Activated T-helper 17 cell treated with anti-CD3 and anti-CD28 coated beads, Interleukin-2, amount 50 U/mL, for 72 hours (primary cell): Measurements from ENCODE around the gene MLLT11. TPM values are rescaled to one million over a fixed set of nuclear protein-coding genes. Genes with fewer than 3 reads are reported as not detected.
A peak's percentile ranks its signal among the peaks of the same experiment; 100 is the strongest.
"Not testable (repeated sequence)": the region's sequence is repeated elsewhere in the genome, so short reads cannot be mapped to it uniquely, and the experiment has no call there.

Experiments used
- ATAC-seq: fragments of 150-1000 bp; cut with Tn5 transposase; replicated peaks from 2 replicates; pipeline ENCODE4 v1.10.0; 2021; ENCODE audit warnings: mild to moderate bottlenecking, moderate library complexity
- H3K27ac Mint-ChIP-seq: one replicate; pipeline ENCODE4 v1.8.0; 2022; ENCODE audit warnings: mixed read lengths
- H3K27me3 Mint-ChIP-seq: one replicate; pipeline ENCODE4 v1.8.0; 2022; ENCODE audit warnings: mixed read lengths
- H3K36me3 Mint-ChIP-seq: one replicate; pipeline ENCODE4 v1.8.0; 2022; ENCODE audit warnings: low read depth, mild to moderate bottlenecking, mixed read lengths
- H3K4me1 Mint-ChIP-seq: one replicate; pipeline ENCODE4 v1.8.0; 2022; ENCODE audit warnings: mixed read lengths
- H3K4me3 Mint-ChIP-seq: one replicate; pipeline ENCODE4 v1.8.0; 2022; ENCODE audit warnings: mild to moderate bottlenecking, mixed read lengths
- H3K9me3 Mint-ChIP-seq: one replicate; pipeline ENCODE4 v1.8.0; 2022; ENCODE audit warnings: mixed read lengths
- total RNA-seq, 2 donors: library from RNA; stranded (reverse); gene quantifications; one replicate each; pipeline ENCODE4 v1.2.3, GENCODE V29; 2022

MLLT11 gene
- total RNA-seq, 2 donors from 2014 or later, result 1.7 to 4.0 TPM

DNA sequence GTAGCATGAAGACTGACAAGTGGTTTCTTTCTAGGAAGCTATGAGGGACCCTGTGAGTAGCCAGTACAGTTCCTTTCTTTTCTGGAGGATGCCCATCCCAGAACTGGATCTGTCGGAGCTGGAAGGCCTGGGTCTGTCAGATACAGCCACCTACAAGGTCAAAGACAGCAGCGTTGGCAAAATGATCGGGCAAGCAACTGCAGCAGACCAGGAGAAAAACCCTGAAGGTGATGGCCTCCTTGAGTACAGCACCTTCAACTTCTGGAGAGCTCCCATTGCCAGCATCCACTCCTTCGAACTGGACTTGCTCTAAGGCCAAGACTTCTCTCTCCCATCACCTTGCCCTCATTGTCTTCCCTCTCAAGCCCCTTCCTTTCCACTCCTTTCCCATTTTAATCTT, 7.0 kb downstream of the MLLT11 start:
- no peaks in the 10 kb centered on the region for H3K9me3 Mint-ChIP-seq
- H3K4me1 Mint-ChIP-seq, result peaks cover 5% of the 10 kb centered on the region
- peaks cover 15% of the 10 kb centered on the region for H3K36me3 Mint-ChIP-seq
- peak overlapping the region; percentile 47 for H3K27ac Mint-ChIP-seq
- ATAC-seq, result no peak
- H3K4me3 Mint-ChIP-seq, result no peak overlapping the region
- no peaks in the 10 kb centered on the region for H3K27me3 Mint-ChIP-seq

GRCh38 chr1:151069103-151069486, 8.9 kb downstream of the MLLT11 start:
- Mint-ChIP-seq H3K36me3 (peaks cover 20% of the 10 kb centered on the region), H3K4me3 (peak overlapping the region; percentile 98), H3K27ac (peak overlapping the region; percentile 62), H3K9me3 (no peaks in the 10 kb centered on the region), H3K4me1 (no peaks in the 10 kb centered on the region), H3K27me3 (no peaks in the 10 kb centered on the region)
- ATAC-seq, result no peak

- peak; percentile 91 for ATAC-seq
- H3K4me3 Mint-ChIP-seq, result peak within 1 kb of the TSS; percentile 98
- H3K27ac Mint-ChIP-seq, result peak within 1 kb of the TSS; percentile 100
- H3K9me3 Mint-ChIP-seq, result no peaks in the 10 kb centered on the region
- peaks cover 20% of the 10 kb centered on the region for H3K36me3 Mint-ChIP-seq
- H3K27me3 Mint-ChIP-seq, result no peaks in the 10 kb centered on the region
- no peaks in the 10 kb centered on the region for H3K4me1 Mint-ChIP-seq
Observed at GRCh38 chr1:151070474-151071276, 10.5 kb downstream of the MLLT11 start, which contains the start of gene GABPB2. Gene GABPB2, plus strand, starts transcription at chr1:151070761. Its CDS starts 17,429 bp downstream, at chr1:151088190.

- H3K4me3 Mint-ChIP-seq, result peak overlapping the region; percentile 98
Observed at GRCh38 chr1:151072224-151072623, 12.0 kb downstream of the MLLT11 start.

DNA sequence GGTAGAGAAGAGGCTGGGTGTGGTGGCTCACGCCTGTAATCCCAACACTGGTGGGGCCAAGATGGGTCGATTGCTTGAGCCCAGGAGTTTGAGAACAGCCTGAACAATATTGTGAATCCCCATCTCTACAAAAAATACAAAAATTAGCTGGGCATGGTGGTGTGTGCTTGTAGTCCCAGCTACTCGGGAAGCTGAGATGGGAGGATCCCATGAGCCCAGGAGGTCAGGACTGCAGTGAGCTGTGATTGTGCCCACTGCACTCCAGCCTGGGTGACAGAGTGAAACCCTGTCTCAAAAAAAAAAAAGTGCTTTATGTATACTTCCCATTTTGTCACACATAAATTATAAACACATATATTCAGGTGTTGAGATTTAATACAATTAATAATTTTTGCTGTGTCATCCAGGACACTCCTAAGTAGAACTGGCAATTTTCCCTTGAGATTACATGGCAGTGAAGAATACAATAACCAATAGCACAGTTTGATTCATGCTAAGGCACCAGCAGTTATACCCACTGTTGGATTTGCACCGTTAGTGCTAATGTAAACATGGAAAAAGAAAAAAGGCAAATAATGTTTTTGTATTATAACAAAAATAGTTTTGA, 25.9 kb downstream of the MLLT11 start:
- Mint-ChIP-seq H3K4me3 (no peak overlapping the region), H3K4me1 (no peaks in the 10 kb centered on the region), H3K36me3 (no peaks in the 10 kb centered on the region), H3K27ac (no peak overlapping the region), H3K27me3 (no peaks in the 10 kb centered on the region), H3K9me3 (no peaks in the 10 kb centered on the region)
- ATAC-seq, result no peak

More at GRCh38 chr1:151072224-151072623, 12.0 kb downstream of the MLLT11 start:
- Mint-ChIP-seq H3K4me1 (no peaks in the 10 kb centered on the region), H3K27ac (peak overlapping the region; percentile 100), H3K9me3 (no peaks in the 10 kb centered on the region), H3K27me3 (no peaks in the 10 kb centered on the region), H3K36me3 (peaks cover 20% of the 10 kb centered on the region)
- ATAC-seq, result no peak

GRCh38 chr1:151097426-151097825, 37.2 kb downstream of the MLLT11 start:
- H3K4me3 Mint-ChIP-seq, ATAC-seq, H3K27me3 Mint-ChIP-seq, H3K36me3 Mint-ChIP-seq, H3K4me1 Mint-ChIP-seq, H3K27ac Mint-ChIP-seq, H3K9me3 Mint-ChIP-seq: not testable (repeated sequence)

DNA sequence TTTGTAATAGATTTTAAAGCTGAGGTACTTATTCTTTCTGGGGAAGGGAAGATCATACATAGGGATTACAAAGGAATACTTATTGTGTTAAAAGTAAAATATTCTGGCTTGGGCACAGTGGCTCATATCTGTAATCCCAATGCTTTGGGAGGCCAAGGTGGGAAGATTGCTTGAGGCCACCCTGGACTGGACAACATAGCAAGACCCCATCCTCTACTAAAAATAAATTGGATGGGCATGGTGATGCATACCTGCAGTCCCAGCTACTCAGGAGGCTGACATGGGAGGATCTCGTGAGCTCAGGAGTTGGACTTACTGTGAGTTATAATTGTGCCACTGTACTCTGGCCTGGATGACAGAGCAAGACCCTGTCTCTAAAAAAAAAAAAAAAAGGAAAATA, 37.9 kb downstream of the MLLT11 start:
- ATAC-seq, result no peak
- Mint-ChIP-seq H3K27ac (no peak overlapping the region), H3K4me1 (no peaks in the 10 kb centered on the region), H3K36me3 (no peaks in the 10 kb centered on the region), H3K4me3 (no peak overlapping the region), H3K27me3 (no peaks in the 10 kb centered on the region), H3K9me3 (no peaks in the 10 kb centered on the region)

- no peaks in the 10 kb centered on the region for H3K9me3 Mint-ChIP-seq
- H3K36me3 Mint-ChIP-seq, result peaks cover 15% of the 10 kb centered on the region
- ATAC-seq, result no peak
- H3K4me1 Mint-ChIP-seq, result no peaks in the 10 kb centered on the region
- no peak overlapping the region for H3K4me3 Mint-ChIP-seq
- no peaks in the 10 kb centered on the region for H3K27me3 Mint-ChIP-seq
- H3K27ac Mint-ChIP-seq, result no peak overlapping the region
Observed at GRCh38 chr1:151104630-151105029, 44.4 kb downstream of the MLLT11 start.

- H3K9me3 Mint-ChIP-seq, result no peaks in the 10 kb centered on the region
- peaks cover 15% of the 10 kb centered on the region for H3K36me3 Mint-ChIP-seq
- no peak for ATAC-seq
- H3K27ac Mint-ChIP-seq, result no peak overlapping the region
- H3K4me1 Mint-ChIP-seq, result no peaks in the 10 kb centered on the region
- no peaks in the 10 kb centered on the region for H3K27me3 Mint-ChIP-seq
- H3K4me3 Mint-ChIP-seq, result no peak overlapping the region
Observed at GRCh38 chr1:151106894-151107293, 46.7 kb downstream of the MLLT11 start.

GRCh38 chr1:151108331-151108730, 48.1 kb downstream of the MLLT11 start:
- H3K36me3 Mint-ChIP-seq, result peaks cover 15% of the 10 kb centered on the region
- no peaks in the 10 kb centered on the region for H3K4me1 Mint-ChIP-seq
- no peak overlapping the region for H3K27ac Mint-ChIP-seq
- no peaks in the 10 kb centered on the region for H3K27me3 Mint-ChIP-seq
- no peak for ATAC-seq
- H3K4me3 Mint-ChIP-seq, result no peak overlapping the region
- no peaks in the 10 kb centered on the region for H3K9me3 Mint-ChIP-seq

DNA sequence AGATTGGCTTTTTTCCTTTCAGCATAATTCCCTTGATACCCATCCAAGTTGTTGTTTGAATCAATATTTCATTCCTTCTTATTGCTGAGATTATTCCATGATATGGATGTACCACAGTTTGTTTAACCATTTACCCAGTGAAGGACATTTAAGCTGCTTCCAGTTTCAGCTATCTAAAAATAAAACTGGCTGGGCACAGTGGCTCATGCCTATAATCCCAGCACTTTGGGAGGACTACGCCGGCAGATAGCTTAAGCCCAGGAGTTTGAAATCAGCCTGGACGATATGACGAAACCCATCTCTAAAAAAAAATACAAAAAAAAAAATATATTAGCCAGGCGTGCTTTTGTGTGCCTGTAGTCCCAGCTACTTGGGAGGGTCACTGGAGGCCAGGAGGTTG, 53.7 kb downstream of the MLLT11 start:
- Mint-ChIP-seq H3K4me1 (no peaks in the 10 kb centered on the region), H3K27me3 (no peaks in the 10 kb centered on the region), H3K4me3 (no peak overlapping the region), H3K9me3 (no peaks in the 10 kb centered on the region), H3K27ac (no peak overlapping the region), H3K36me3 (no peaks in the 10 kb centered on the region)
- ATAC-seq, result no peak

Other genes with a start within 250 kb of the MLLT11 start
- 10 to 100 TPM; 28.4 to 50.4 TPM for gene ARNT, start 183.8 kb upstream of the MLLT11 start, total RNA-seq
- gene CTXND2, start 173.3 kb upstream of the MLLT11 start, total RNA-seq, result not detected
- gene SETDB1, start 134.0 kb upstream of the MLLT11 start, total RNA-seq, result 10 to 100 TPM; 49.3 to 74.3 TPM
- gene CERS2, start 85.6 kb upstream of the MLLT11 start, total RNA-seq, result 100 to 1,000 TPM; 114 to 212 TPM
- under 1 TPM; 0.19 to 0.30 TPM for gene ANXA9, start 78.1 kb upstream of the MLLT11 start, total RNA-seq
- gene MINDY1, start 53.5 kb upstream of the MLLT11 start, total RNA-seq, result 10 to 100 TPM; 10.9 to 22.6 TPM
- gene PRUNE1, start 51.9 kb upstream of the MLLT11 start, total RNA-seq, result 10 to 100 TPM; 12.5 to 15.3 TPM
- gene BNIPL, start 23.8 kb upstream of the MLLT11 start, total RNA-seq, result 1 to 10 TPM; 1.4 to 4.5 TPM
- 1 to 10 TPM in 1 of 2 donors, under 1 TPM in 1; 0.71 to 1.2 TPM for gene C1orf56, start 12.6 kb upstream of the MLLT11 start, total RNA-seq
- gene CDC42SE1, start 775 bp upstream of the MLLT11 start, total RNA-seq, result 100 to 1,000 TPM in 1 of 2 donors, 10 to 100 TPM in 1; 99.7 to 121 TPM
- 10 to 100 TPM in 1 of 2 donors, 1 to 10 TPM in 1; 5.8 to 11.7 TPM for gene GABPB2, start 10.4 kb downstream of the MLLT11 start, total RNA-seq
- 1 to 10 TPM; 5.4 to 6.3 TPM for gene SEMA6C, start 86.2 kb downstream of the MLLT11 start, total RNA-seq
- gene TNFAIP8L2, start 96.3 kb downstream of the MLLT11 start, total RNA-seq, result 10 to 100 TPM; 12.0 to 22.9 TPM
- 10 to 100 TPM in 1 of 2 donors, 1 to 10 TPM in 1; 7.9 to 15.7 TPM for gene LYSMD1, start 105.5 kb downstream of the MLLT11 start, total RNA-seq
- 10 to 100 TPM; 55.3 to 69.4 TPM for gene SCNM1, start 105.7 kb downstream of the MLLT11 start, total RNA-seq
- gene TMOD4, start 115.6 kb downstream of the MLLT11 start, total RNA-seq, result 1 to 10 TPM in 1 of 2 donors, under 1 TPM in 1; 0.82 to 1.5 TPM
- gene VPS72, start 129.8 kb downstream of the MLLT11 start, total RNA-seq, result 10 to 100 TPM; 62.2 to 77.9 TPM
- 10 to 100 TPM; 72.2 to 80.7 TPM for gene PIP5K1A, start 138.2 kb downstream of the MLLT11 start, total RNA-seq
- 100 to 1,000 TPM; 174 to 196 TPM for gene PSMD4, start 194.3 kb downstream of the MLLT11 start, total RNA-seq
- gene ZNF687, start 221.9 kb downstream of the MLLT11 start, total RNA-seq, result 10 to 100 TPM; 24.9 to 29.6 TPM